ENCODE results near the gene EFNB1.

Gene EFNB1

GRCh38 chrX:68827848-68828624 lies 785 bp upstream of the EFNB1 start:
- DNase-seq (ENCODE audit: low spot score): peak; percentile 59

- DNase-seq (ENCODE audit: low spot score): peak; percentile 13
Observed at GRCh38 chrX:68829582-68830418, 979 bp downstream of the EFNB1 start.

- no peak for DNase-seq (ENCODE audit: low spot score)
Observed at GRCh38 chrX:68830419-68831404, 1.9 kb downstream of the EFNB1 start.

- DNase-seq (ENCODE audit: low spot score): no peak
Observed at GRCh38 chrX:68831405-68832100, 2.7 kb downstream of the EFNB1 start.

- DNase-seq (ENCODE audit: low spot score): no peak
Observed at GRCh38 chrX:68832101-68832416, 3.2 kb downstream of the EFNB1 start.

GRCh38 chrX:68832516-68833447 lies 4.0 kb downstream of the EFNB1 start:
- DNase-seq (ENCODE audit: low spot score): no peak

GRCh38 chrX:68833448-68833805 lies 4.6 kb downstream of the EFNB1 start:
- no peak for DNase-seq (ENCODE audit: low spot score)

- DNase-seq (ENCODE audit: low spot score): peak; percentile 9
Observed at GRCh38 chrX:68833855-68834331, 5.1 kb downstream of the EFNB1 start.

- DNase-seq (ENCODE audit: low spot score): no peak
Observed at GRCh38 chrX:68834371-68835103, 5.7 kb downstream of the EFNB1 start.

- DNase-seq (ENCODE audit: low spot score): no peak
Observed at GRCh38 chrX:68835104-68835442, 6.3 kb downstream of the EFNB1 start.

GRCh38 chrX:68835468-68835867 lies 6.6 kb downstream of the EFNB1 start:
- DNase-seq (ENCODE audit: low spot score): no peak

- no peak for DNase-seq (ENCODE audit: low spot score)
Observed at GRCh38 chrX:68837119-68837518, 8.3 kb downstream of the EFNB1 start.

- DNase-seq (ENCODE audit: low spot score): no peak
Observed at GRCh38 chrX:68838571-68838910, 9.7 kb downstream of the EFNB1 start.

GRCh38 chrX:68839771-68840170 lies 10.9 kb downstream of the EFNB1 start:
- no peak for DNase-seq (ENCODE audit: low spot score)

GRCh38 chrX:68840256-68840655 lies 11.4 kb downstream of the EFNB1 start:
- DNase-seq (ENCODE audit: low spot score): no peak

GRCh38 chrX:68841251-68842049 lies 12.6 kb downstream of the EFNB1 start:
- DNase-seq (ENCODE audit: low spot score): no peak

- no peak for DNase-seq (ENCODE audit: low spot score)
Observed at GRCh38 chrX:68842351-68842750, 13.5 kb downstream of the EFNB1 start.

- DNase-seq (ENCODE audit: low spot score): no peak
Observed at GRCh38 chrX:68842781-68843581, 14.2 kb downstream of the EFNB1 start.

All from germinal center (tissue), 1 donor.